Adrenal gland (tissue), 12 donors: ENCODE results near the gene ANKS1B. TPM values are rescaled to one million over a fixed set of nuclear protein-coding genes. Genes with fewer than 3 reads are reported as not detected.

Experiments used
- DNase-seq, 7 donors: peaks; one replicate each; pipeline ENCODE4 v3.0.0-alpha.2; 2019 to 2020
- H3K27ac ChIP-seq, 5 donors: fragments of 200-600 bp; sonication (generic) in 4 of 5; 1 replicate in 3 of 5; 2 replicates in 2 of 5; pipeline versions ENCODE4 v1.5.1 to v1.8.0; 2016 to 2020; ENCODE audit warnings: mild to moderate bottlenecking in 1 of 5
- H3K27me3 ChIP-seq: fragments of 200-600 bp; 2 replicates; pipeline ENCODE4 v1.8.0; 2021
- H3K36me3 ChIP-seq, 2 donors: fragments of 200-600 bp; replicated peaks in 1 of 2; 1 replicate in 1 of 2; 2 replicates in 1 of 2; pipeline versions ENCODE4 v1.5.1 to v1.8.0; 2018 to 2022
- H3K4me1 ChIP-seq, 2 donors: fragments of 200-600 bp; replicated peaks in 1 of 2; 1 replicate in 1 of 2; 2 replicates in 1 of 2; pipeline versions ENCODE4 v1.5.1 to v1.8.0; 2018 to 2021
- H3K4me3 ChIP-seq, 4 donors: fragments of 200-600 bp; sonication (generic) in 3 of 4; one replicate each; pipeline ENCODE4 v1.5.1; 2016 to 2018
- H3K9me3 ChIP-seq, 3 donors: fragments of 200-600 bp; sonication (generic) in 1 of 3; replicated peaks in 1 of 3; 1 replicate in 2 of 3; 2 replicates in 1 of 3; pipeline versions ENCODE4 v1.5.1 to v1.8.0; 2016 to 2021
- CTCF ChIP-seq, 6 experiments: fragments of 450-650 bp in 4 of 6; fragments of 200-600 bp in 2 of 6; sonication (generic) in 1 of 6; IDR thresholded peaks; 1 replicate in 5 of 6; 2 replicates in 1 of 6; pipeline versions ENCODE4 v1.5.1 to v1.8.0; 2016 to 2021; ENCODE audit warnings: antibody characterized with exemption in 6 of 6, mild to moderate bottlenecking in 2 of 6, moderate library complexity in 1 of 6
- POLR2A ChIP-seq, 2 donors: fragments of 450-650 bp; IDR thresholded peaks; one replicate each; pipeline ENCODE4 v1.6.1; 2017; ENCODE audit warnings: antibody characterized with exemption in 2 of 2, mild to moderate bottlenecking in 2 of 2, moderate library complexity in 1 of 2
- WGBS, 4 donors: extraction: QIAGEN DNeasy Blood & Tissue Kit in 2 of 4; methylation state at CpG; one replicate each; pipeline versions ENCODE4 v1.1.5 to v1.1.7; 2013 to 2017; 5-methylcytosine and 5-hydroxymethylcytosine counted together
- intact Hi-C, 2 donors: fragments of 100-400 bp; cut with DNase I; formaldehyde crosslinking; loops; one replicate each; pipeline versions ENCODE4 v1.14.1 to v1.15.0; 2022 to 2023
- polyA plus RNA-seq, 3 donors: library from polyadenylated mRNA; stranded (reverse); fragments of 200-250 nt in 2 of 3; fragments of 350-450 nt in 1 of 3; fragmentation: Illumina TruSeq in 1 of 3; extraction: RNeasy Lipid Tissue Mini Kit (QIAGEN cat#74804) in 1 of 3; gene quantifications; one replicate each; pipeline ENCODE4 v1.2.3, GENCODE V29; 2013 to 2014
- total RNA-seq, 9 donors: library from RNA; depleted of rRNA in 4 of 9; stranded (reverse); fragments of >200 nt in 4 of 9; fragments of 120-200 nt in 1 of 9; fragmentation: NEBNext Ultra II Directional in 1 of 9; extraction: Animal tissue kit (Norgen Biotek cat#: 25700) in 1 of 9; gene quantifications; one replicate each; pipeline versions ENCODE4 v1.1.0 to v1.2.4, GENCODE V29; 2013 to 2023
- donor health status: healthy with polysubstance abuse.
- donor health status: Bipolar disorder and iron deficiency.
- donor health status: DM: yes; HTN: yes; CAD: no.
- donor health status: DM: no; HTN: no; CAD: no.
- donor health status: DM: no; HTN: no; CAD: no.
- donor health status: DM: yes; HTN: yes; CAD: no.

ANKS1B gene
- total and polyA plus RNA-seq, 12 donors: 1.3 to 28.1 (median 8.0) TPM

GRCh38 chr12:99852666-99853065 lies 132.1 kb downstream of the ANKS1B start:
- Histone ChIP-seq H3K27ac (no peak overlapping the region), H3K9me3 (no peaks in the 10 kb centered on the region), H3K4me1 (no peaks in the 10 kb centered on the region), H3K36me3 (no peaks in the 10 kb centered on the region), H3K27me3 (no peaks in the 10 kb centered on the region), H3K4me3 (no peak overlapping the region)
- no peak for TF ChIP-seq CTCF (IDR thresholded peaks at IDR 0.05)
- no peak for TF ChIP-seq POLR2A (IDR thresholded peaks at IDR 0.05)
- WGBS, 4 donors: 82 to 90% (median 83%) methylated on average over 5 of the region's 5 CpGs
- no peak for DNase-seq
- intact Hi-C loops: no loop called here

- no peak for DNase-seq
- Histone ChIP-seq H3K27me3 (no peaks in the 10 kb centered on the region), H3K4me1 (no peaks in the 10 kb centered on the region), H3K9me3 (no peaks in the 10 kb centered on the region), H3K36me3 (no peaks in the 10 kb centered on the region), H3K4me3 (no peak overlapping the region), H3K27ac (no peak overlapping the region)
- intact Hi-C loops: no loop called here
- no peak for TF ChIP-seq POLR2A (IDR thresholded peaks at IDR 0.05)
These were observed 136.8 kb downstream of the ANKS1B start for GRCh38 chr12:99847936-99848335.

- Histone ChIP-seq H3K36me3 (no peaks in the 10 kb centered on the region), H3K27ac (no peak overlapping the region), H3K9me3 (no peaks in the 10 kb centered on the region), H3K27me3 (no peaks in the 10 kb centered on the region), H3K4me1 (no peaks in the 10 kb centered on the region), H3K4me3 (no peak overlapping the region)
- DNase-seq: no peak
- intact Hi-C loops: no loop called here
- 93 to 99% (median 97%) methylated on average over 2 of the region's 2 CpGs for WGBS, 4 donors
- no peak for TF ChIP-seq CTCF (IDR thresholded peaks at IDR 0.05)
- no peak for TF ChIP-seq POLR2A (IDR thresholded peaks at IDR 0.05)
These were observed 150.0 kb downstream of the ANKS1B start for GRCh38 chr12:99834710-99835109.

GRCh38 chr12:99833397-99833796 lies 151.3 kb downstream of the ANKS1B start:
- H3K27ac ChIP-seq: no peak overlapping the region

More at GRCh38 chr12:99833397-99833796, 151.3 kb downstream of the ANKS1B start:
- Histone ChIP-seq H3K9me3 (no peaks in the 10 kb centered on the region), H3K27me3 (no peaks in the 10 kb centered on the region), H3K4me3 (no peak overlapping the region), H3K4me1 (no peaks in the 10 kb centered on the region), H3K36me3 (no peaks in the 10 kb centered on the region)
- 53 to 58% (median 57%) methylated on average over 1 of the region's 1 CpG for WGBS, 4 donors
- intact Hi-C loops: no loop called here
- no peak for DNase-seq
- no peak for TF ChIP-seq CTCF (IDR thresholded peaks at IDR 0.05)
- no peak for TF ChIP-seq POLR2A (IDR thresholded peaks at IDR 0.05)
